CD14-positive monocyte (primary cell): Measurements from ENCODE around the gene STRA6. TPM values are rescaled to one million over a fixed set of nuclear protein-coding genes. Genes with fewer than 3 reads are reported as not detected.

Experiments
- DNase-seq, 3 donors: peaks; one replicate each; pipeline ENCODE4 v3.0.0-alpha.2; 2011 to 2022
- H2AFZ ChIP-seq: 2 replicates; pipeline ENCODE4 v1.6.0; 2012; ENCODE audit warnings: mild to moderate bottlenecking, low read depth, low read length, inconsistent platforms; ENCODE audit not compliant: insufficient read depth, poor library complexity, severe bottlenecking
- H3K27ac ChIP-seq, 2 donors: 1 replicate in 1 of 2; 2 replicates in 1 of 2; pipeline ENCODE4 v1.5.1; 2012 to 2013; ENCODE audit warnings: low read length in 2 of 2, control low read depth in 1 of 2, inconsistent platforms in 1 of 2, low read depth in 1 of 2, mild to moderate bottlenecking in 1 of 2
- H3K27me3 ChIP-seq, 2 donors: one replicate each; pipeline versions ENCODE4 v1.6.0 to v1.6.1; 2011 to 2013; ENCODE audit warnings: low read length in 2 of 2; ENCODE audit not compliant: control insufficient read depth in 2 of 2, insufficient read depth in 2 of 2
- H3K36me3 ChIP-seq, 2 donors: replicated peaks in 1 of 2; 1 replicate in 1 of 2; 2 replicates in 1 of 2; pipeline versions ENCODE4 v1.5.1 to v1.6.1; 2012 to 2013; ENCODE audit warnings: low read length in 2 of 2, control low read depth in 1 of 2, inconsistent platforms in 1 of 2, mild to moderate bottlenecking in 1 of 2; ENCODE audit not compliant: insufficient read depth in 2 of 2, control insufficient read depth in 1 of 2
- H3K4me1 ChIP-seq, 2 donors: 1 replicate in 1 of 2; 2 replicates in 1 of 2; pipeline versions ENCODE4 v1.5.1 to v1.6.1; 2012 to 2013; ENCODE audit warnings: low read length in 2 of 2, control low read depth in 1 of 2, inconsistent platforms in 1 of 2, mild to moderate bottlenecking in 1 of 2, moderate library complexity in 1 of 2; ENCODE audit not compliant: insufficient read depth in 2 of 2, control insufficient read depth in 1 of 2
- H3K4me2 ChIP-seq: replicated peaks from 2 replicates; pipeline ENCODE3; 2012; ENCODE audit warnings: low read length, moderate library complexity, mild to moderate bottlenecking; ENCODE audit not compliant: poor library complexity, severe bottlenecking; ENCODE audit errors: extremely low read depth
- H3K4me3 ChIP-seq, 3 experiments: fragments of 200-600 bp in 1 of 3; sonication (generic) in 1 of 3; replicated peaks in 1 of 3; 1 replicate in 2 of 3; 2 replicates in 1 of 3; pipeline ENCODE4 v1.5.1; 2011 to 2013; ENCODE audit warnings: low read length in 3 of 3, mild to moderate bottlenecking in 3 of 3, control low read depth in 2 of 3, low read depth in 2 of 3, inconsistent platforms in 1 of 3, moderate library complexity in 1 of 3
- H3K79me2 ChIP-seq: 2 replicates; pipeline ENCODE4 v1.6.0; 2012; ENCODE audit warnings: mild to moderate bottlenecking, control low read depth, inconsistent platforms, low read length, moderate library complexity; ENCODE audit not compliant: insufficient read depth
- H3K9ac ChIP-seq: 2 replicates; pipeline ENCODE4 v1.6.0; 2017; ENCODE audit warnings: low read length, mild to moderate bottlenecking; ENCODE audit not compliant: insufficient read depth, poor library complexity, severe bottlenecking
- H3K9me3 ChIP-seq, 2 donors: replicated peaks in 1 of 2; 1 replicate in 1 of 2; 2 replicates in 1 of 2; pipeline versions ENCODE4 v1.5.1 to v1.6.1; 2012 to 2013; ENCODE audit warnings: low read length in 2 of 2, control low read depth in 1 of 2; ENCODE audit not compliant: control insufficient read depth in 1 of 2, insufficient read depth in 1 of 2
- H4K20me1 ChIP-seq: 2 replicates; pipeline ENCODE4 v1.6.0; 2012; ENCODE audit warnings: mild to moderate bottlenecking, low read length, control low read depth, moderate library complexity; ENCODE audit not compliant: insufficient read depth
- H3K27ac Mint-ChIP-seq, 7 donors: one replicate each; pipeline ENCODE4 v1.8.0; 2020; ENCODE audit warnings: mild to moderate bottlenecking in 7 of 7, mixed read lengths in 7 of 7, moderate library complexity in 6 of 7, inconsistent platforms in 2 of 7
- H3K27me3 Mint-ChIP-seq, 3 donors: one replicate each; pipeline ENCODE4 v1.8.0; 2021 to 2022; ENCODE audit warnings: low read depth in 3 of 3, mild to moderate bottlenecking in 3 of 3, mixed read lengths in 3 of 3, moderate library complexity in 3 of 3, inconsistent platforms in 1 of 3
- H3K36me3 Mint-ChIP-seq, 2 donors: one replicate each; pipeline ENCODE4 v1.8.0; 2020; ENCODE audit warnings: mixed read lengths in 2 of 2, inconsistent platforms in 1 of 2, mild to moderate bottlenecking in 1 of 2
- H3K4me1 Mint-ChIP-seq: one replicate; pipeline ENCODE4 v1.8.0; 2020; ENCODE audit warnings: mild to moderate bottlenecking, mixed read lengths
- H3K4me3 Mint-ChIP-seq, 2 donors: one replicate each; pipeline ENCODE4 v1.8.0; 2020; ENCODE audit warnings: mild to moderate bottlenecking in 2 of 2, mixed read lengths in 2 of 2, moderate library complexity in 1 of 2
- H3K9me3 Mint-ChIP-seq, 7 donors: one replicate each; pipeline ENCODE4 v1.8.0; 2020 to 2022; ENCODE audit warnings: mixed read lengths in 7 of 7, mild to moderate bottlenecking in 6 of 7, moderate library complexity in 6 of 7, inconsistent platforms in 2 of 7
- CTCF ChIP-seq: fragments of 200-600 bp; IDR thresholded peaks from one replicate; pipeline ENCODE4 v1.8.0; 2022; ENCODE audit warnings: antibody characterized with exemption, mild to moderate bottlenecking
- WGBS: methylation state at CpG from one replicate; pipeline ENCODE4 v1.1.5; 2013; ENCODE audit warnings: missing lambda C conversion rate; ENCODE audit not compliant: insufficient coverage; 5-methylcytosine and 5-hydroxymethylcytosine counted together
- intact Hi-C, 2 donors: fragments of 100-400 bp; cut with micrococcal nuclease; formaldehyde crosslinking; loops; one replicate each; pipeline versions ENCODE4 v1.15.0 to v1.15.1; 2023
- polyA plus RNA-seq, 3 donors: library from polyadenylated mRNA; depleted of rRNA in 1 of 3; unstranded in 2 of 3; stranded (reverse) in 1 of 3; fragments of 300-500 nt in 2 of 3; fragments of >200 nt in 1 of 3; fragmentation: Illumina TruSeq in 2 of 3; gene quantifications; 1 replicate in 2 of 3; 2 replicates in 1 of 3; pipeline ENCODE4 v1.2.3, GENCODE V29; 2012 to 2021

STRA6 gene
- polyA plus RNA-seq, 3 donors = not detected

DNA sequence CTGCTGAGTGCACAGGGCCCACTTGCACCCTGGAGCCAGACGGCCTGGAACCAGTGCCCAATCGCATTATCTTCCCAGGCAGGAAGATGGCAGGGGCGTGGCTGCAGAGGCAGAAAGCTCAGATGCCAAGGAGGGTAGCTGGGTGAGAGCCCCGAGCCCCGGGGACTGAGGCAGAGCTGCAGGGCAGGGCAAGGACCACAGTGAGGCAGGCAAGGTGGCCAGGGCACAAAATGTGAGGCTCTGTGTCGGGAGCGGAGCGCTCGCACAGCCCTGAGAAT, 31.9 kb upstream of the STRA6 start:
- Mint-ChIP-seq H3K27ac (no peak overlapping the region), H3K4me1 (no peaks in the 10 kb centered on the region), H3K36me3 (no peaks in the 10 kb centered on the region), H3K4me3 (no peak overlapping the region), H3K9me3 (peaks cover 0 to 2% (median 0%) of the 10 kb centered on the region in 7 donors), H3K27me3 (peaks cover 5 to 7% (median 6%) of the 10 kb centered on the region in 3 donors)
- intact Hi-C loops = no loop called here
- Histone ChIP-seq H3K9ac (no peak overlapping the region), H3K36me3 (no peaks in the 10 kb centered on the region), H3K9me3 (no peaks in the 10 kb centered on the region), H3K27me3 (no peaks in the 10 kb centered on the region), H2AFZ (no peak overlapping the region), H4K20me1 (no peaks in the 10 kb centered on the region), H3K4me1 (no peaks in the 10 kb centered on the region), H3K27ac (no peak overlapping the region), H3K79me2 (no peaks in the 10 kb centered on the region), H3K4me2 (no peak overlapping the region), H3K4me3 (no peak overlapping the region)
- DNase-seq = no peak
- TF ChIP-seq CTCF = no peak
- 95% methylated on average over 9 of the region's 9 CpGs for WGBS

GRCh38 chr15:74233851-74234597, 31.4 kb upstream of the STRA6 start:
- Histone ChIP-seq H4K20me1 (no peaks in the 10 kb centered on the region), H3K27ac (no peak overlapping the region), H3K4me2 (no peak overlapping the region), H3K9me3 (no peaks in the 10 kb centered on the region), H2AFZ (no peak overlapping the region), H3K27me3 (no peaks in the 10 kb centered on the region), H3K4me1 (no peaks in the 10 kb centered on the region), H3K36me3 (no peaks in the 10 kb centered on the region), H3K9ac (no peak overlapping the region), H3K4me3 (no peak overlapping the region), H3K79me2 (no peaks in the 10 kb centered on the region)
- intact Hi-C loops = no loop called here
- no peaks in the 10 kb centered on the region for H3K36me3 Mint-ChIP-seq
- H3K27ac Mint-ChIP-seq = no peak overlapping the region
- H3K27me3 Mint-ChIP-seq = peaks cover 5 to 7% (median 5%) of the 10 kb centered on the region in 3 donors
- no peaks in the 10 kb centered on the region for H3K4me1 Mint-ChIP-seq
- DNase-seq = no peak
- H3K9me3 Mint-ChIP-seq = peaks cover 0 to 2% (median 0%) of the 10 kb centered on the region in 7 donors
- TF ChIP-seq CTCF = no peak
- H3K4me3 Mint-ChIP-seq = no peak overlapping the region
- WGBS = 96% methylated on average over 3 of the region's 3 CpGs
